ENCODE results near the gene NUDT8.

GRCh38 chr11:67649634-67650510 is 20.1 kb upstream of the NUDT8 start:
- no peak for TF ChIP-seq FOXA1 (IDR thresholded peaks at IDR 0.05)
- TF ChIP-seq NFRKB (IDR thresholded peaks at IDR 0.05): no peak
- no peak for TF ChIP-seq LEF1 (IDR thresholded peaks at IDR 0.05; ENCODE audit: borderline replicate concordance)
- TF ChIP-seq TARDBP (IDR thresholded peaks at IDR 0.05): no peak
- no peak for TF ChIP-seq PKNOX1 (IDR thresholded peaks at IDR 0.05)
- TF ChIP-seq BHLHE40 (IDR thresholded peaks at IDR 0.05; ENCODE audit: borderline replicate concordance): no peak
- no peak for TF ChIP-seq FOXM1 (IDR thresholded peaks at IDR 0.05; ENCODE audit: borderline replicate concordance)
- no peak for TF ChIP-seq ELF4 (IDR thresholded peaks at IDR 0.05)
- TF ChIP-seq SP1 (IDR thresholded peaks at IDR 0.05): no peak
- no peak for TF ChIP-seq FOXK2 (IDR thresholded peaks at IDR 0.05)
- no peak for TF ChIP-seq L3MBTL2 (conservative IDR thresholded peaks at IDR 0.05)
- TF ChIP-seq ARNT (IDR thresholded peaks at IDR 0.05): no peak
- TF ChIP-seq CTBP1 (IDR thresholded peaks at IDR 0.05; ENCODE audit: borderline replicate concordance): no peak
- no peak for TF ChIP-seq HDGF (IDR thresholded peaks at IDR 0.05; ENCODE audit: borderline replicate concordance)
